Gastrocnemius medialis (tissue), 4 donors: ENCODE measurements around the gene UBE2V1.

Experiments
- POLR2A ChIP-seq, 2 donors: fragments of 450-650 bp; IDR thresholded peaks; one replicate each; pipeline ENCODE4 v1.6.1; 2017; ENCODE audit warnings: antibody characterized with exemption in 2 of 2, mild to moderate bottlenecking in 2 of 2, moderate library complexity in 2 of 2
- TF ChIP-seq, protein P1 (sequence below), 5 experiments: fragments of 450-650 bp in 3 of 5; fragments of 200-600 bp in 2 of 5; sonication (generic) in 2 of 5; IDR thresholded peaks in 4 of 5; conservative IDR thresholded peaks in 1 of 5; 1 replicate in 4 of 5; 2 replicates in 1 of 5; pipeline ENCODE4 v1.5.1; 2016 to 2019; ENCODE audit warnings: antibody characterized with exemption in 5 of 5, mild to moderate bottlenecking in 3 of 5, moderate library complexity in 3 of 5

DNA sequence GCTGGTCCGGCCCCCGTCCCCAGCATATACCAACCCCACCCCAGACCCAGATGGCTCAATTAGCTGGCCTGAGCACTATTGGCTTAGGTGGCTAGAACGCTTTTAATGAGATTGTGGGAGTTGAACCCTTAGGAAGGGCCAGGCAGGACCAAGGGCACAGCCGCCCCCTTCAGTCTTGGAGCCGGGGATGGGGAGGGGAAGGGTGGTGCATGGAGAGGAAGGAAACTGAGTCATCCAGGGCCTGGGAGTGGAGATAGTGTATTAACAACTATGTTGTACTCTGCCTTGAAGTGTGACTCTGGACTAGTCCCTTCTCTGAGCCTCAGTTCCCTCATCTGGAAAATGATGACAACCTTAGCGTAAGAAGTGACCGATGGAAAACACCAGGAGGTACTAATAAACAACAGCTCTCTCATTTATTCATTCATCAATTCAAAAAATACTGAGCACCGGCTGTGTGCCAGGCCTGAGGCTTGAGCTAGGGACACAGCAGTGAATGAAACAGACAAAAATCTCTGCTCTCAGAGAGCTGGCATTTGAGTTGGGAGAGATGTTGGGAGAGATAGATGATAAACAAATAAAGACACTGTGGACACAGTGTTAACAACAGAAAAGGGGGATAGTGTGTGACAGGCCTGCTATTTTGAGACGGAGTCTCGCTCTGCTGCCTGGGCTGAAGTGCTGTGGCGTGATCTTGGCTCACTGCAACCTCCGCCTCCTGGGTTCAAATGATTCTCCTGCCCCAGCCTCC is 29.0 kb upstream of the UBE2V1 start:
- TF ChIP-seq, protein P1, sequence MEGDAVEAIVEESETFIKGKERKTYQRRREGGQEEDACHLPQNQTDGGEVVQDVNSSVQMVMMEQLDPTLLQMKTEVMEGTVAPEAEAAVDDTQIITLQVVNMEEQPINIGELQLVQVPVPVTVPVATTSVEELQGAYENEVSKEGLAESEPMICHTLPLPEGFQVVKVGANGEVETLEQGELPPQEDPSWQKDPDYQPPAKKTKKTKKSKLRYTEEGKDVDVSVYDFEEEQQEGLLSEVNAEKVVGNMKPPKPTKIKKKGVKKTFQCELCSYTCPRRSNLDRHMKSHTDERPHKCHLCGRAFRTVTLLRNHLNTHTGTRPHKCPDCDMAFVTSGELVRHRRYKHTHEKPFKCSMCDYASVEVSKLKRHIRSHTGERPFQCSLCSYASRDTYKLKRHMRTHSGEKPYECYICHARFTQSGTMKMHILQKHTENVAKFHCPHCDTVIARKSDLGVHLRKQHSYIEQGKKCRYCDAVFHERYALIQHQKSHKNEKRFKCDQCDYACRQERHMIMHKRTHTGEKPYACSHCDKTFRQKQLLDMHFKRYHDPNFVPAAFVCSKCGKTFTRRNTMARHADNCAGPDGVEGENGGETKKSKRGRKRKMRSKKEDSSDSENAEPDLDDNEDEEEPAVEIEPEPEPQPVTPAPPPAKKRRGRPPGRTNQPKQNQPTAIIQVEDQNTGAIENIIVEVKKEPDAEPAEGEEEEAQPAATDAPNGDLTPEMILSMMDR (IDR thresholded peaks at IDR 0.05 in 4 of 5, conservative IDR thresholded peaks at IDR 0.05 in 1 of 5), result no peak
- no peak for TF ChIP-seq POLR2A (IDR thresholded peaks at IDR 0.05)
